ENCODE results near the gene PCSK1.

DNA sequence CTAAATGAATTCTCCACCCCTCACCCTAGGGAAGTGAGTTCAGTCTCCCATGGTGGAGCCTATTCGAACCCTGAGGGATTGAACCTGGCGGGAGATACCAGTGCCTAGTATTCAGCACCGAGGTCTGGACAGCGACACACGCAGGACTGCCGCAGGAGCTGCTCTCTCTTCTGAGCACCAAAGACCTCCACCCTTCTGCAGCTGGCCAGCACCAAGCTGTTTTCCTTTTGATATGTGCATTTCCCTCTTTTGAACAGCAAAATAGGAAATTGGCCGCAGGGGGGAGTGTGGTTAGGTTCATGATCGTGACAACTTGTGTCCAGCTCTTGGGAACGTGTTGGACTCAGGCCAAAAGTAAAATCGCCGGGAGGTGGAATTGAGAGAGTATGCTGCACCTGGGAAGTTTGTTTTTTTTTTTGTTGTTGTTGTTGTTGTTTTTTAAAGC lies 1.2 kb upstream of the PCSK1 start:
- TF ChIP-seq IRF2 (CRISPR knock-in tag; IDR thresholded peaks at IDR 0.05; ENCODE audit: borderline replicate concordance, low read depth) = no peak
- TF ChIP-seq, protein P1, sequence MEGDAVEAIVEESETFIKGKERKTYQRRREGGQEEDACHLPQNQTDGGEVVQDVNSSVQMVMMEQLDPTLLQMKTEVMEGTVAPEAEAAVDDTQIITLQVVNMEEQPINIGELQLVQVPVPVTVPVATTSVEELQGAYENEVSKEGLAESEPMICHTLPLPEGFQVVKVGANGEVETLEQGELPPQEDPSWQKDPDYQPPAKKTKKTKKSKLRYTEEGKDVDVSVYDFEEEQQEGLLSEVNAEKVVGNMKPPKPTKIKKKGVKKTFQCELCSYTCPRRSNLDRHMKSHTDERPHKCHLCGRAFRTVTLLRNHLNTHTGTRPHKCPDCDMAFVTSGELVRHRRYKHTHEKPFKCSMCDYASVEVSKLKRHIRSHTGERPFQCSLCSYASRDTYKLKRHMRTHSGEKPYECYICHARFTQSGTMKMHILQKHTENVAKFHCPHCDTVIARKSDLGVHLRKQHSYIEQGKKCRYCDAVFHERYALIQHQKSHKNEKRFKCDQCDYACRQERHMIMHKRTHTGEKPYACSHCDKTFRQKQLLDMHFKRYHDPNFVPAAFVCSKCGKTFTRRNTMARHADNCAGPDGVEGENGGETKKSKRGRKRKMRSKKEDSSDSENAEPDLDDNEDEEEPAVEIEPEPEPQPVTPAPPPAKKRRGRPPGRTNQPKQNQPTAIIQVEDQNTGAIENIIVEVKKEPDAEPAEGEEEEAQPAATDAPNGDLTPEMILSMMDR (IDR thresholded peaks at IDR 0.05) = no peak
- TF ChIP-seq ZNF121 (CRISPR knock-in tag; IDR thresholded peaks at IDR 0.05) = no peak
- no peak for TF ChIP-seq CDX4 (CRISPR knock-in tag; IDR thresholded peaks at IDR 0.05; ENCODE audit: borderline replicate concordance)
- TF ChIP-seq NR2C2 (CRISPR knock-in tag; IDR thresholded peaks at IDR 0.05) = no peak
- TF ChIP-seq ZNF281 (CRISPR knock-in tag; IDR thresholded peaks at IDR 0.05) = peak; percentile 63; the same call in 1 of the 2 replicates
- TF ChIP-seq ATF2 (CRISPR knock-in tag; IDR thresholded peaks at IDR 0.05; ENCODE audit: borderline replicate concordance, low read depth) = peak; percentile 38; the same call in 1 of the 2 replicates
- TF ChIP-seq KAT7 (CRISPR knock-in tag; IDR thresholded peaks at IDR 0.05; ENCODE audit: borderline replicate concordance) = 0 out of 2 replicates have a peak, but pooled peaks have one; percentile 37
- TF ChIP-seq ZSCAN18 (CRISPR knock-in tag; IDR thresholded peaks at IDR 0.05) = peak; percentile 76; the same call in 1 of the 2 replicates
- TF ChIP-seq TP53 (CRISPR knock-in tag; IDR thresholded peaks at IDR 0.05) = peak; percentile 76
- 0 out of 2 replicates have a peak, but pooled peaks have one; percentile 34 for TF ChIP-seq STAT6 (CRISPR knock-in tag; conservative IDR thresholded peaks at IDR 0.05; ENCODE audit: low read depth)
- TF ChIP-seq, protein P2, sequence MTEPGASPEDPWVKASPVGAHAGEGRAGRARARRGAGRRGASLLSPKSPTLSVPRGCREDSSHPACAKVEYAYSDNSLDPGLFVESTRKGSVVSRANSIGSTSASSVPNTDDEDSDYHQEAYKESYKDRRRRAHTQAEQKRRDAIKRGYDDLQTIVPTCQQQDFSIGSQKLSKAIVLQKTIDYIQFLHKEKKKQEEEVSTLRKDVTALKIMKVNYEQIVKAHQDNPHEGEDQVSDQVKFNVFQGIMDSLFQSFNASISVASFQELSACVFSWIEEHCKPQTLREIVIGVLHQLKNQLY (CRISPR knock-in tag; IDR thresholded peaks at IDR 0.05) = no peak

Data from WTC11 (cell line).